GM10266 (cell line): ENCODE data around the gene HOXA6.

ENCODE experiments used
- DNase-seq: peaks from one replicate; pipeline ENCODE4 v3.0.0; 2012; ENCODE audit errors: extremely low spot score
- CTCF ChIP-seq: IDR thresholded peaks from 2 replicates; pipeline ENCODE4 v1.5.1; 2012; ENCODE audit warnings: mild to moderate bottlenecking, low read depth; ENCODE audit not compliant: control insufficient read depth, insufficient read depth; ENCODE audit errors: missing control alignments

Gene HOXA6

GRCh38 chr7:27138985-27139333, 8.6 kb downstream of the HOXA6 start:
- no peak for TF ChIP-seq CTCF
- no peak for DNase-seq

GRCh38 chr7:27138472-27138871, 9.1 kb downstream of the HOXA6 start:
- DNase-seq, result no peak
- TF ChIP-seq CTCF, result no peak

GRCh38 chr7:27137640-27138315, 9.8 kb downstream of the HOXA6 start:
- TF ChIP-seq CTCF, result no peak

DNA sequence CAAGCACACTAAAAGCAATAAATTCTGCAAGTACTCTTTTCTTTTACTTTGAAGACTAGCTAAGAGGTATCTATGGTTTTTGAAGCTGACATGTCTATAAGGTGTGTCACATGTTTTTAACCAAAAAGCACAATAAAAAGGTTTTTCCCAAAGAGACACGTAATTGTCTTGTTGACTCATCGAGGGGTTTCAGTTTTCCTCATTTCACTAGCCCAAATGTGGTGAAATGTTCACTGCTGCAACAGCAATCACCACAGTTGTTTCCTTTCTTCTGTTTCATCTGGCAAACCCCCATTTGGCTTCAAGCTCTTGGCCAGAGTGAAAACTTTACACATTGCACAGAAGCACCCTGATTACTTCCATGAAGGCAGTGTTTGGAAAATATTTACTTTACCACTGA, 13.2 kb downstream of the HOXA6 start:
- TF ChIP-seq CTCF, result no peak

More at GRCh38 chr7:27137640-27138315, 9.8 kb downstream of the HOXA6 start:
- no peak for DNase-seq

DNA sequence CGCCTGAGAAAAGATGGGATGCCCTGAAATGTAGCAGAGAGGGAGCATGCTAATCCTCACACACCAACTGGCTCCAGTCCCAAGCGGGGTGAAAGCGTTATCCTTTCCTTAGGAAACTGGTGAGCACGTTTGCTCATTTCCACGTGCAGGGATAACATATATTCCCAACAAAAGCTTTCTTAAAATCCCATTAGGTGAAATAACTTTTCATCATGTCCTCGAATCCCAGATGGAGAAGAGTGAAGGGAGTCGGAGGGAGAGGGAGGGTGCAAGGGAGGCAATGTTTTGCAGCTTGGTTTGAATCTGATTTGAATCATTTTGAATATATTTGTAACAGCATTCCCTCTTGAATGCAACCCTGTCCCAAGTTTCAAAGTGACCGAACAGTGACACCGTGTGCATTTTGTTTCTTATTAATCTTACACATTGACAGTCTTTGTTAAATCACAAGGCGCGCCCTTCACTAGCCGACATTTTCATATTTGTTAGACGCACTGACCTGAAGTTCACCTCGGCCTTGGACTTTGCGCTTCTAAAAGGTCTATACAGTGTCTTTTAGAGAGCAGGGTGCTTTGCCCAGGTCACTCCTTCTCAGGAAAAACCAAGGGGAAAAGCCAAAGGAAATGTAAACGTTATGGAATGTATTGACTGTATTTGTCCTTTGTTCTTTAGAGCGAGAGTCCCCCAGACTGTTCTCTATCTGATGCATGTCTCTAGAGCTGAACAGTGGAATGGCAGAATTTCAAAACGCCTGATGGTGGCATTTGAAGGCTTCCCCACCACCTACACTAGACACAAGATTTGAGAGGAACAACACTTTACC, 14.0 kb downstream of the HOXA6 start:
- DNase-seq, result no peak
- no peak for TF ChIP-seq CTCF

More for the DNA sequence above, 13.2 kb downstream of the HOXA6 start:
- DNase-seq, result no peak

DNA sequence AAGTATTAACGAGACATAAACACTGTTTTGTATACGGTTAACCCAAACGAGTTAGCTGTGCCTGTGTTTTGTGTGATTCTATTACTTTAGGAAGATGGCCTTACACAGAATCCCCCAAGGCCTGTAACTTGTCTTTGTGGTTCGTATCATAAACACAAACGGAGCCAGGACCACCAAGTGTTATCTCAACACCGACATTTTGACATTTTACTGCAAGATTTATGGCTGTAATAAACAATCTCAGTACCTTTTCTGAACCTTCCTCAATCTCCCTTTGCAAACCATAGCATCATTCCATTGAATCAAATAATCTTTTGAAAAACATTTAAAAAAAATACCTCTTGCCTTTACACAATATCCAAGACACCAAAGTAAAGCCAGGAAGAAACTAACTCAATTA, 14.6 kb downstream of the HOXA6 start:
- no peak for DNase-seq
- no peak for TF ChIP-seq CTCF

GRCh38 chr7:27132214-27132613, 15.4 kb downstream of the HOXA6 start:
- no peak for DNase-seq
- TF ChIP-seq CTCF, result no peak
